ENCODE results near the gene STARD3. TPM values are rescaled to one million over a fixed set of nuclear protein-coding genes. Genes with fewer than 3 reads are reported as not detected.

Gene STARD3
- total and polyA plus RNA-seq, 2 donors (not counting 3 experiments of a cell fraction or from before 2014, with no cell fraction given): 51.0 to 75.7 TPM

GRCh38 chr17:39600997-39601597 lies 35.8 kb upstream of the STARD3 start:
- Histone ChIP-seq H3K9ac (replicated peaks; ENCODE audit: extremely low read depth, insufficient read depth, low read length) (no peak overlapping the region), H2AFZ (ENCODE audit: low read depth, low read length) (no peak overlapping the region), H3K79me2 (ENCODE audit: control insufficient read depth, insufficient read depth, low read length) (no peaks in the 10 kb centered on the region), H3K27me3 (ENCODE audit: control insufficient read depth in 2 of 2, insufficient read depth in 2 of 2, low read length in 2 of 2) (peaks cover 90 to 98% of the 10 kb centered on the region in 2 experiments), H4K20me1 (replicated peaks; ENCODE audit: control insufficient read depth, extremely low read depth, insufficient read depth, low read length) (no peaks in the 10 kb centered on the region), H3K4me1 (ENCODE audit: control insufficient read depth, extremely low read depth, insufficient read depth, low read length) (no peaks in the 10 kb centered on the region), H3K4me2 (ENCODE audit: insufficient read depth, low read length) (no peak overlapping the region), H3K4me3 (replicated peaks in 1 of 3; ENCODE audit: insufficient read depth in 1 of 3, low read depth in 1 of 3, low read length in 3 of 3) (no peak overlapping the region), H3K27ac (ENCODE audit: insufficient read depth, low read depth, low read length) (no peak overlapping the region), H3K9me1 (replicated peaks; ENCODE audit: control insufficient read depth, extremely low read depth, insufficient read depth, low read length) (no peaks in the 10 kb centered on the region), H3K9me3 (replicated peaks; ENCODE audit: control insufficient read depth, insufficient read depth, low read length) (no peaks in the 10 kb centered on the region), H3K36me3 (ENCODE audit: control insufficient read depth in 2 of 2, extremely low read depth in 1 of 2, insufficient read depth in 2 of 2, low read length in 2 of 2) (no peaks in the 10 kb centered on the region)
- ChIA-PET CTCF (interaction anchor here (1.0 to 1.9 kb wide), 4 partner anchors 21 to 53 kb away, joined by 3 to 8 read pairs (median 4); no protein-coding TSS in a partner anchor), POLR2A (no interaction called here)
- no TSS peak for BruUV-seq (replicated peaks)
- DNase-seq (ENCODE audit: low read depth, low spot score) (no peak), FAIRE-seq (no peak)
- intact Hi-C loops (cut with micrococcal nuclease) (no loop called here), dilution Hi-C loops (cut with MboI; ENCODE audit: extremely low pct_ligation_motif_present, low sequenced_read_pairs) (no loop called here)
- TF ChIP-seq EZH2 (IDR thresholded peaks at IDR 0.05; ENCODE audit: borderline replicate concordance, low read depth, low read length, severe bottlenecking) (peak; percentile 68), POLR2AphosphoS5 (IDR thresholded peaks at IDR 0.05; ENCODE audit: insufficient read depth, low read depth, low read length) (no peak)

DNA sequence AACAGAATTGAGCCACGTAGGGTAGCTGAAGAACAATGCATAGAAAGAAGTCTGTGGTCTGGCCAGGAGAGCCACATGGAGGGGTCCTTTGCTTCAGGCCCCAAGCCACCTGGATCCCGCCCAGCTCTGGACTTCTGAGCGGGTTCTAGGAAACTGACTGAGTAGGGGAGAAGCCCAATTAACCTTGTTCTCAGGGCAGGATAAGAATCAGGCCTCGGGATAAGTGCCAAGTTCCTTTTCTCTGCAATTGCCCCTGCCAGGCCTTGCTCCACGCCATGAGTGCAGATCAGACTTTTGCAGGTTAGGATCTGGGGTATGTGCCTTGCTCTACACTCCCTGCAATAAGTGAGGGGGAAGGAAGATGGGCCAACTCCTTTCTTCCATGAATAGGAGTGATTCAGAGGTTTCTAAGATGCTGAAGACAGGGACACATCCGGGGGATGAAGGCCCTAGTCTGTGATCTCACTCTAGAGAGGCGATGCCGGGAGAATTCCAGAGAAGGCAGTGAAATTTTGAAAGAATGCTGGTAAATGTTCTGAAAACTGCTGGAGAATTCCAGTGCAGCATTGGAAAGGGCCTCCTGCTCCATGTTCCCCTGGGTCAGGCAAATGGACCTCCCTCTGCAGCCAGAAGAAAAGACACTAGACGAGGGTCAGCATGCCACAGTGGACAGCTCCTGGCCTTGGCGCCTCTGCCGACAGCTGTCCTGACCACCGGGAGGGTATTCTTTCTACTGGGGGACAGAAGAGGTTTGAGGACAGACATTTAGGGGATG lies 35.0 kb upstream of the STARD3 start:
- ChIA-PET CTCF (interaction anchor here (1.5 to 1.9 kb wide), 2 partner anchors 20 to 54 kb away, joined by 4 to 6 read pairs; no protein-coding TSS in a partner anchor), POLR2A (no interaction called here)
- dilution Hi-C loops (cut with MboI; ENCODE audit: extremely low pct_ligation_motif_present, low sequenced_read_pairs): no loop called here
- Histone ChIP-seq H3K4me3 (replicated peaks in 1 of 3; ENCODE audit: insufficient read depth in 1 of 3, low read depth in 1 of 3, low read length in 3 of 3) (no peak overlapping the region), H3K4me2 (ENCODE audit: insufficient read depth, low read length) (no peak overlapping the region), H3K4me1 (ENCODE audit: control insufficient read depth, extremely low read depth, insufficient read depth, low read length) (no peaks in the 10 kb centered on the region), H3K27ac (ENCODE audit: insufficient read depth, low read depth, low read length) (no peak overlapping the region), H3K9me1 (replicated peaks; ENCODE audit: control insufficient read depth, extremely low read depth, insufficient read depth, low read length) (no peaks in the 10 kb centered on the region), H3K27me3 (ENCODE audit: control insufficient read depth in 2 of 2, insufficient read depth in 2 of 2, low read length in 2 of 2) (peaks cover 83 to 98% of the 10 kb centered on the region in 2 experiments), H3K79me2 (ENCODE audit: control insufficient read depth, insufficient read depth, low read length) (no peaks in the 10 kb centered on the region), H4K20me1 (replicated peaks; ENCODE audit: control insufficient read depth, extremely low read depth, insufficient read depth, low read length) (no peaks in the 10 kb centered on the region), H2AFZ (ENCODE audit: low read depth, low read length) (no peak overlapping the region), H3K36me3 (ENCODE audit: control insufficient read depth in 2 of 2, extremely low read depth in 1 of 2, insufficient read depth in 2 of 2, low read length in 2 of 2) (no peaks in the 10 kb centered on the region), H3K9me3 (replicated peaks; ENCODE audit: control insufficient read depth, insufficient read depth, low read length) (no peaks in the 10 kb centered on the region), H3K9ac (replicated peaks; ENCODE audit: extremely low read depth, insufficient read depth, low read length) (no peak overlapping the region)
- no peak for FAIRE-seq
- TF ChIP-seq EZH2 (IDR thresholded peaks at IDR 0.05; ENCODE audit: borderline replicate concordance, low read depth, low read length, severe bottlenecking): peak; percentile 8
- TF ChIP-seq POLR2A (IDR thresholded peaks at IDR 0.05; ENCODE audit: low read depth, low read length): no peak
- no peak for DNase-seq (ENCODE audit: low read depth, low spot score)
- intact Hi-C loops (cut with micrococcal nuclease): no loop called here
- no TSS peak for BruUV-seq (replicated peaks)

All from endothelial cell of umbilical vein (primary cell).